ENCODE results near the gene LIX1.
"Not testable (repeated sequence)": the region's sequence is repeated elsewhere in the genome, so short reads cannot be mapped to it uniquely, and the experiment has no call there.

Gene LIX1

GRCh38 chr5:97142521-97143254 is at the start of gene LIX1:
Gene LIX1 (minus strand): TSS chr5:97142611. CDS start chr5:97142576, 35 bp downstream.
- H3K27ac ChIP-seq (ENCODE audit: low read length), result no peak within 1 kb of the TSS
- no peaks in the 10 kb centered on the region for H3K27me3 ChIP-seq (ENCODE audit: control insufficient read depth, insufficient read depth, low read length)
- H3K4me3 ChIP-seq (ENCODE audit: low read length), result no peak within 1 kb of the TSS
- peaks cover 1% of the 10 kb centered on the region; the same call in 1 of the 2 replicates for H3K4me1 ChIP-seq (ENCODE audit: control insufficient read depth, insufficient read depth, low read length)
- H3K9me3 ChIP-seq (ENCODE audit: control insufficient read depth, insufficient read depth, low read length), result no peaks in the 10 kb centered on the region
- no peak for DNase-seq (ENCODE audit: low read depth, low spot score)
- no peaks in the 10 kb centered on the region for H3K36me3 ChIP-seq (ENCODE audit: control insufficient read depth, insufficient read depth, low read length)
- WGBS (ENCODE audit: insufficient coverage, insufficient read length), result no CpG with 5 or more reads among the region's 6 CpGs

GRCh38 chr5:97191893-97192292 is 49.5 kb upstream of the LIX1 start:
- Histone ChIP-seq H3K36me3 (ENCODE audit: control insufficient read depth, insufficient read depth, low read length) (no peaks in the 10 kb centered on the region), H3K9me3 (ENCODE audit: control insufficient read depth, insufficient read depth, low read length) (no peaks in the 10 kb centered on the region), H3K27ac (ENCODE audit: low read length) (no peak overlapping the region), H3K4me3 (ENCODE audit: low read length) (no peak overlapping the region), H3K27me3 (ENCODE audit: control insufficient read depth, insufficient read depth, low read length) (no peaks in the 10 kb centered on the region), H3K4me1 (ENCODE audit: control insufficient read depth, insufficient read depth, low read length) (0 out of 2 replicates have a peak, but pooled peaks cover 2% of the 10 kb centered on the region)
- WGBS (ENCODE audit: insufficient coverage, insufficient read length), result no CpG with 5 or more reads among the region's 2 CpGs
- DNase-seq (ENCODE audit: low read depth, low spot score), result no peak

GRCh38 chr5:97189523-97189922 is 47.1 kb upstream of the LIX1 start:
- WGBS (ENCODE audit: insufficient coverage, insufficient read length), result no CpG with 5 or more reads among the region's 1 CpG
- not testable (repeated sequence) for H3K9me3 ChIP-seq (ENCODE audit: control insufficient read depth, insufficient read depth, low read length); H3K4me1 ChIP-seq (ENCODE audit: control insufficient read depth, insufficient read depth, low read length); DNase-seq (ENCODE audit: low read depth, low spot score); H3K36me3 ChIP-seq (ENCODE audit: control insufficient read depth, insufficient read depth, low read length); H3K4me3 ChIP-seq (ENCODE audit: low read length); H3K27me3 ChIP-seq (ENCODE audit: control insufficient read depth, insufficient read depth, low read length); H3K27ac ChIP-seq (ENCODE audit: low read length)

GRCh38 chr5:97183930-97184213 is 41.5 kb upstream of the LIX1 start:
- WGBS (ENCODE audit: insufficient coverage, insufficient read length), result no CpG with 5 or more reads among the region's 6 CpGs
- Histone ChIP-seq H3K4me3 (ENCODE audit: low read length) (peak overlapping the region; percentile 66; the same call in 1 of the 2 replicates), H3K27me3 (ENCODE audit: control insufficient read depth, insufficient read depth, low read length) (no peaks in the 10 kb centered on the region), H3K27ac (ENCODE audit: low read length) (no peak overlapping the region), H3K36me3 (ENCODE audit: control insufficient read depth, insufficient read depth, low read length) (no peaks in the 10 kb centered on the region; the same call in 1 of the 2 replicates), H3K9me3 (ENCODE audit: control insufficient read depth, insufficient read depth, low read length) (no peaks in the 10 kb centered on the region), H3K4me1 (ENCODE audit: control insufficient read depth, insufficient read depth, low read length) (no peaks in the 10 kb centered on the region)
- DNase-seq (ENCODE audit: low read depth, low spot score), result no peak

- H3K27me3 ChIP-seq (ENCODE audit: control insufficient read depth, insufficient read depth, low read length), result no peaks in the 10 kb centered on the region
- no CpG with 5 or more reads among the region's 44 CpGs for WGBS (ENCODE audit: insufficient coverage, insufficient read length)
- no peaks in the 10 kb centered on the region for H3K9me3 ChIP-seq (ENCODE audit: control insufficient read depth, insufficient read depth, low read length)
- DNase-seq (ENCODE audit: low read depth, low spot score), result peak; percentile 87
- H3K4me3 ChIP-seq (ENCODE audit: low read length), result peak within 1 kb of the TSS; percentile 66
- no peak within 1 kb of the TSS for H3K27ac ChIP-seq (ENCODE audit: low read length)
- no peaks in the 10 kb centered on the region for H3K4me1 ChIP-seq (ENCODE audit: control insufficient read depth, insufficient read depth, low read length)
- peaks cover 6% of the 10 kb centered on the region; the same call in 1 of the 2 replicates for H3K36me3 ChIP-seq (ENCODE audit: control insufficient read depth, insufficient read depth, low read length)
Measured at GRCh38 chr5:97183100-97183929, 40.9 kb upstream of the LIX1 start, which contains the start of gene RIOK2. Gene RIOK2 (minus strand): TSS chr5:97183247. CDS start chr5:97183191, 56 bp downstream.

GRCh38 chr5:97182571-97183099 is 40.2 kb upstream of the LIX1 start:
- Histone ChIP-seq H3K9me3 (ENCODE audit: control insufficient read depth, insufficient read depth, low read length) (no peaks in the 10 kb centered on the region), H3K27me3 (ENCODE audit: control insufficient read depth, insufficient read depth, low read length) (no peaks in the 10 kb centered on the region), H3K4me3 (ENCODE audit: low read length) (peak overlapping the region; percentile 66), H3K27ac (ENCODE audit: low read length) (no peak overlapping the region), H3K36me3 (ENCODE audit: control insufficient read depth, insufficient read depth, low read length) (peaks cover 10% of the 10 kb centered on the region; the same call in 1 of the 2 replicates), H3K4me1 (ENCODE audit: control insufficient read depth, insufficient read depth, low read length) (no peaks in the 10 kb centered on the region)
- DNase-seq (ENCODE audit: low read depth, low spot score), result no peak
- no CpG with 5 or more reads among the region's 12 CpGs for WGBS (ENCODE audit: insufficient coverage, insufficient read length)

GRCh38 chr5:97181856-97182545 is 39.6 kb upstream of the LIX1 start:
- DNase-seq (ENCODE audit: low read depth, low spot score), result no peak
- H3K27ac ChIP-seq (ENCODE audit: low read length), result no peak overlapping the region
- no peaks in the 10 kb centered on the region for H3K4me1 ChIP-seq (ENCODE audit: control insufficient read depth, insufficient read depth, low read length)
- peaks cover 11% of the 10 kb centered on the region; the same call in 1 of the 2 replicates for H3K36me3 ChIP-seq (ENCODE audit: control insufficient read depth, insufficient read depth, low read length)
- H3K9me3 ChIP-seq (ENCODE audit: control insufficient read depth, insufficient read depth, low read length), result no peaks in the 10 kb centered on the region
- H3K4me3 ChIP-seq (ENCODE audit: low read length), result peak overlapping the region; percentile 66; the same call in 1 of the 2 replicates
- no CpG with 5 or more reads among the region's 4 CpGs for WGBS (ENCODE audit: insufficient coverage, insufficient read length)
- H3K27me3 ChIP-seq (ENCODE audit: control insufficient read depth, insufficient read depth, low read length), result no peaks in the 10 kb centered on the region

- H3K36me3 ChIP-seq (ENCODE audit: control insufficient read depth, insufficient read depth, low read length), result peaks cover 13% of the 10 kb centered on the region; the same call in 1 of the 2 replicates
- not testable (repeated sequence) for H3K27me3 ChIP-seq (ENCODE audit: control insufficient read depth, insufficient read depth, low read length); H3K27ac ChIP-seq (ENCODE audit: low read length); DNase-seq (ENCODE audit: low read depth, low spot score); H3K4me1 ChIP-seq (ENCODE audit: control insufficient read depth, insufficient read depth, low read length); H3K4me3 ChIP-seq (ENCODE audit: low read length); H3K9me3 ChIP-seq (ENCODE audit: control insufficient read depth, insufficient read depth, low read length)
- WGBS (ENCODE audit: insufficient coverage, insufficient read length), result no CpG with 5 or more reads among the region's 3 CpGs
Measured at GRCh38 chr5:97179457-97179856, 37.0 kb upstream of the LIX1 start.

GRCh38 chr5:97172227-97172626 is 29.8 kb upstream of the LIX1 start:
- no peak overlapping the region for H3K27ac ChIP-seq (ENCODE audit: low read length)
- H3K4me1 ChIP-seq (ENCODE audit: control insufficient read depth, insufficient read depth, low read length), result no peaks in the 10 kb centered on the region
- H3K4me3 ChIP-seq (ENCODE audit: low read length), result no peak overlapping the region
- H3K27me3 ChIP-seq (ENCODE audit: control insufficient read depth, insufficient read depth, low read length), result no peaks in the 10 kb centered on the region
- no peak for DNase-seq (ENCODE audit: low read depth, low spot score)
- H3K36me3 ChIP-seq (ENCODE audit: control insufficient read depth, insufficient read depth, low read length), result peaks cover 6% of the 10 kb centered on the region; the same call in 1 of the 2 replicates
- no peaks in the 10 kb centered on the region for H3K9me3 ChIP-seq (ENCODE audit: control insufficient read depth, insufficient read depth, low read length)

GRCh38 chr5:97171703-97172102 is 29.3 kb upstream of the LIX1 start:
- no peak overlapping the region for H3K27ac ChIP-seq (ENCODE audit: low read length)
- no peaks in the 10 kb centered on the region for H3K4me1 ChIP-seq (ENCODE audit: control insufficient read depth, insufficient read depth, low read length)
- no CpG with 5 or more reads among the region's 3 CpGs for WGBS (ENCODE audit: insufficient coverage, insufficient read length)
- no peak for DNase-seq (ENCODE audit: low read depth, low spot score)
- H3K4me3 ChIP-seq (ENCODE audit: low read length), result no peak overlapping the region
- H3K27me3 ChIP-seq (ENCODE audit: control insufficient read depth, insufficient read depth, low read length), result no peaks in the 10 kb centered on the region
- H3K9me3 ChIP-seq (ENCODE audit: control insufficient read depth, insufficient read depth, low read length), result no peaks in the 10 kb centered on the region
- peaks cover 6% of the 10 kb centered on the region; the same call in 1 of the 2 replicates for H3K36me3 ChIP-seq (ENCODE audit: control insufficient read depth, insufficient read depth, low read length)
